Measurements from ENCODE around the gene OLFM4. TPM values are rescaled to one million over a fixed set of nuclear protein-coding genes. Genes with fewer than 3 reads are reported as not detected.
"Not testable (repeated sequence)": the region's sequence is repeated elsewhere in the genome, so short reads cannot be mapped to it uniquely, and the experiment has no call there.

The OLFM4 gene
- polyA plus RNA-seq (ENCODE audit: insufficient read depth in 1 of 5, insufficient read length in 5 of 5, low replicate concordance in 1 of 5): under 1 TPM; 0.08 to 0.41 (median 0.28) TPM
- long read RNA-seq, donor 1: 0 reads
- long read RNA-seq, donor 2: 0 reads
- long read RNA-seq, donor 3: 0 reads
- long read RNA-seq, donor 4: 0 reads
- long read RNA-seq, donor 5: 0 reads
- long read RNA-seq, donor 6: 0 reads
- long read RNA-seq, donor 7: 0 reads
- long read RNA-seq, donor 8: 0 reads

- DNase-seq: no peak
Measured at GRCh38 chr13:53028637-53029203, at the start of gene OLFM4. Gene OLFM4, plus strand, starts transcription at chr13:53028813. Its CDS starts 24 bp downstream, at chr13:53028837.

DNA sequence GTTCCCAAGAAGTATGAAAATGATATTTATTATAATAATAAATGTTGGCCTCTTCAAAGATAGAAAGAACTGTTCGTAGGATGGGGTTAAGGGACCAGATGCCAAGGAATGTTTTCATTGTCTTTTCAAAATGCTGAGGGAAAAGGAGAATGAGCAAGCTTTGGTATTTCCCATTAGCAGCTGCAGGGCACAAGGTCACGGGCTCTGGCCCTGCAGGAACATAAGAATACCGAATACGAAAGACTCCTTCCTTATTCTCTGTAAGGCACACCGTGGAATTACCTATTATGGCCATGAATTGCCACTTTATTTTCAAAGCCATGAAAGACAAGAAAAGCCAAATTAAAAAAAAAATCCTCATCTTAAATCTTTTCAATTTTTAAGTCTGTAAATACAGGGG, 49.6 kb upstream of the OLFM4 start:
- DNase-seq: no peak

GRCh38 chr13:52980695-52981094, 47.9 kb upstream of the OLFM4 start:
- no peak for DNase-seq

- no peak for DNase-seq
Measured at GRCh38 chr13:52983836-52984235, 44.8 kb upstream of the OLFM4 start.

- no peak for DNase-seq
Measured at GRCh38 chr13:52984881-52985363, 43.7 kb upstream of the OLFM4 start.

GRCh38 chr13:52991344-52992020, 37.1 kb upstream of the OLFM4 start:
- DNase-seq: no peak

- no peak for DNase-seq
Measured at GRCh38 chr13:52992110-52992509, 36.5 kb upstream of the OLFM4 start.

DNA sequence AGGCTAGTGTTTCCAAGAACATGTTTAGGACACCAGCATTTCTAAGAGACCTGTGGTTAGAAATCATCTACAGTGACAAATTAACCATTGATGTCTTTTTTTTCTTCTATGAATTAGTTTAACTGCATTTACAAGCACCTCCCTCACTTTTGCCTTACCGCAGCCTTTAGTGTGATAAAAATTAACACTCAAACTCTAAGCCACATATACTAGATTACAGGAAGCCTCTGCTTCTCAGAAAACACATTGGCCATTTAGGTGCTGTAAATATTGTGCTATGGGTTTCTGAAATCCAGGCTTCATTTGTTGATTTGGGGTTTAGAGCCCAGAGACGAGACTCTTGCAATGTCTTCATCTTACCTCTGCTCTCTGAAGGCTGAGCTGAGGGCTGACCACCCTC, 34.6 kb upstream of the OLFM4 start:
- no peak for DNase-seq

DNA sequence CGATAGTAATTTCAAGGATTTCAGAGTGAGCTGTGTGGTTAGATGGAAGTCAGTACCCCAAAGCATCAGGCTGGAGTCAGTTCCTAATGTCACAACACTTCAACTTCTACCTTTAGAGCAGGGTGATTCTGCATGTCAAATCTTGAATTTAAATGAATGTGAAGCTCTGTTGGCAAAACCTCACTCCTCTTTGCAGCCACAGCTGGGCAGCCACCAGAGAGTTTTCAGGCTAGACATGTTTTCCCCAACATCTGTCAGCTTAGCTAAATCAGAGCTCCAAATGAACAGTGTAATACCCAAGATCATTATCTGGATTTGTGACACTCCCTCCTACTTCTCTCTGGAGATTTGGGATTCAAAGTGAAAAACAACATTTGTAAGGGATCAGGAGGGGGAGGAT, 33.7 kb upstream of the OLFM4 start:
- DNase-seq: no peak

DNA sequence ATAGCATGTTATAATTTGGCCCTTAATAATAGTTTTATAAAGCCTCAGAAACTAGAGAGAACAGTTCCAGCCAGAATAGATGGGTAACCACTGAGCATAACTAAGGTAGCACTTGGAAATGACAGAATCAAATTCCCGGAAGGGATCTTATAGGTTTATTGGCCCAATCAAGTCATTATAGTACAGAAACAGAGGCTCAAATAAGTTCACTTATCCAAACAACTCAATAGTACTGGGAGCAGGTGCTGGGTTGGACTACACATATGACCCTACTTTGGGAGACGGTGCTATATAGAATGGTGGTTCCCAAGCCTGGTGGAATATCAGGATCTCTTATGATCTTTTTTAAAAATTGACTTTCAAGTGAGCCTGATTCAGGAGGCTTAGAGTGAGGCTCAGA, 32.7 kb upstream of the OLFM4 start:
- DNase-seq: no peak

- DNase-seq: no peak
Measured at GRCh38 chr13:52997951-52998876, 30.4 kb upstream of the OLFM4 start.

DNA sequence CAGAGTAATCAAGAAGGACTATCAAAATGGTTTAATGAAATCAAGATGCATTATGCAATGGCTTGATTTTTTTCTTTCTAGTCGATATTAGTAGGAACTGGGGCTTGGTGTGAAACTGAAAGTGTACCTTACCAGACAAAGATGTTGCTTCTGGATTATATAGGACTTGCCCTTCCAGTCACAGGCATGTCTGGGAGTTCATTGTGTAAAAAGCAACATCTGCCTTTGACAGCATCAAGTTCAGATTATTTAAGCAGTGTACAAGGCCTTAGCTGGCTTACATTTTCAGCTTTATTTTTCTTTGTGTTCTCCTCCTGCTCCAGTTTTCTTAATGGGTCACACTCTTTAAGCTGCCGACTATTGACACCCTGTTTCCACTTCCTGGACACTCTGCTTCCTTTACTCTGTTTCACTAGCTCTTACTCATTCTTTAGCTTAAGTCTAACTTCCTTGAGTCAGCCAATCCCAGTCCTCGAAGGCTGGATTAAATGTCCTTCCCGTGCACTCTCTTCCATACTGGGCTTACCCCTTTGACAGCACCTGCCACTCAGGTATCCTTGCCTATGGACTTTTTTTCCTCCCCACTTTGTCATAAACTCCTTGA, 29.4 kb upstream of the OLFM4 start:
- DNase-seq: no peak

DNA sequence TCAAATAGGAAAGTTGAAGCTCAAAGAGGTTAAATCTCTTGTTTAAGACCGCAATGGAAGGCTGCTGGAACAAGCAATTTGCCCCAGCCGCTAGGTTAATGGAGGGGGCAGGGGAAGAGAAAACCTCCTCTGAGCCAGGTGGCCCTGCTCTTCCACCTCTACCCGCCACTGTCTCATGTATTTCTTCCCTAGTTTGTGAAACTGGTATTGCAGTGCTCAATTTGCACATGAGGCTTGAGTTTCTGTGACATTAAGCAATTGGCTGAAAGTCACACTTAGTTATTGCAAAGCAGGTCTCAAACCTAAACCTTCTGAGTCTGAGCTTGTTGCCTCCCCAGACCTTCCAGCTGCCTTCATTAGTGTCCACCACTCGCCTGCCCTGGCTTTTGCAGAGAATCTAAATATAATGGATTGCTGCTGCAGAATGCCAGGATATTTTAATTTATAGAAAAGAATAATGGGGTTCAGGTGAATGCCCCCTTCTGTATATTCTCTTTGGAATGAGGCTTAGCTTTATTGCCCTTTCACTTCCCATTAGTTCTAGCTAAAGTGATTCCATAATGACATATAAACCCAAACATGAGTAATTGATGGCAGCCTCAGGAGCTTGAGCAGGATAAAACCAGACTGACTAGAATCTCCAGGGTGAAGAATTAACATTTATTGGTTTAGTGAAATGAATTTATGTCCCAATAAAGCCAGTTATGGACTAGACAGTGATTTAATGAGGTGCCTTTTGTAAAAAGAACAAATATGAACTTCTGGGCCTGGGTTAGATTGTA, 27.0 kb upstream of the OLFM4 start:
- DNase-seq: no peak

- no peak for DNase-seq
Measured at GRCh38 chr13:53004573-53004972, 24.0 kb upstream of the OLFM4 start.

DNA sequence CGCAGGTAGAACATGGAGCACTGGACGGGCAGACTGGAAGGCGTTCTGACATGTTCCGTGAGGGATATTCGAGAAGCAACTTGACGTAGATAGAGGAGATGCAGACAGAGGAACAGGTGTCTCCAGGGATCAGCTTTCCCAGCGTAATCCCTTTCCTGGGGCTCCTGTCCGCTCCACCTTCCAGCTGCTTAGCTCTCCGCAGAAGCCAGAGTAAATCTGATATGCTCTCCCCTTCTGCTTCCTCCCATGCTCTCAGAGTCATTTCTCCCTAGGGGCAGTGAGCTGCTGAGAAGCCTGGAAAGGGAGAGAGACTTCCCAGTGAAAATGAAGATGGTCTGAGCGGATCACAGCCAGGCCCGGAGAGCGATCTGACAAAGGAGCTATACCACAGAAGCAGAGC, 23.0 kb upstream of the OLFM4 start:
- DNase-seq: no peak

- no peak for DNase-seq
Measured at GRCh38 chr13:53007872-53008271, 20.7 kb upstream of the OLFM4 start.

DNA sequence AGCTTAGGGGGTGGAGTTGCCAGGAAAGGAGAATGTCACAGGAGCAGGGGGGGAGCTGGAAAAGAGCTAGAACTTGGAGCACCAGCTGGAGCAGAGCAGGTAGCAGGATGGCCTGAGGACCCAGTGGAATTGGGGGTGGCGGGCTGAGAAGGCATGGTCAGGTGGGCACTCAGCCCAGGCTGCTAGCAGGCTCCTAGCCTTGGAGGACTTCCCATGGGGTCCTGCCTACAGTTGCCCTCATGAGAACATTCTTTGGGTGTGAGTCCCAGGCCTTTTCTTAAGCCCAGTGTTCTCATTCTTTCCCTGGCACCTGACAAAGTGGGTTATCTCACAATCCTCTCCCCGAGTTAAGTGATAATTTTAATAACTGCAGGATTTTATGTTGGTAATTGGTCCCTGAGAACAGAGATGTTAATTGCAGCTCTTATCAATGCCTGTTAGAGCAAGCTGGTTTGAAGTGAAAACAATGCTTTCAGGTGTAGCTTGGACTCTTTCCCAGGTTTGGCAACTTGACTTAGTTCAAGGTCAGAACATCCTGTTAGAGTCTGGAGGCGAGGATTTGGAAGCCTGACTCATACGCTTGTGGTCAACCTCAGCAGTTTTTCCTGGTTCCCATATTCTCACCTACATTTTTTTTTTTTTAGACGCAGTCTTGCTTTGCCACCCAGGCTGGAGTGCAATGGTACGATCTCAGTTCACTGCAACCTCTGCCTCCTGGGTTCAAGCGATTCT, 18.1 kb upstream of the OLFM4 start:
- DNase-seq: no peak

DNA sequence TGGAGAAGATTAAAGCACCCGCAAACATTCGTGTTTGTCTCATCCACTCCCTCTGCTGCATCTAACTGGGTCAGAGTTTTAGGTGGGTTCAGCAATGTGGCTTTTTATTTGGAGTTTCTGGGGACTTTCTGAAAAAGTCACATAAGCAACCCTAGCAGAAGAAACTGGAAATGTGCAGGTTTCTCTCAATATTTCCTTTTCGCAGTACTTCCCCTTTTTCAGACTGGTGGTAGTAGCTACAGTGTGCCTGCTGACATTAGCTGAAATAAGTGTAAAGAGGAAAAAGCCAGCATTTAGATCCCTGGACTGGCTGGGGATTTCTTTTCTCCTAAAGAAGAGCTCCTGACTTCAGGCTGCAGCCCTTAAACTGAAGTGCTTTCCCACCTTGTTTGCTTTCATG, 15.9 kb upstream of the OLFM4 start:
- no peak for DNase-seq

GRCh38 chr13:53013113-53013512, 15.5 kb upstream of the OLFM4 start:
- no peak for DNase-seq

DNA sequence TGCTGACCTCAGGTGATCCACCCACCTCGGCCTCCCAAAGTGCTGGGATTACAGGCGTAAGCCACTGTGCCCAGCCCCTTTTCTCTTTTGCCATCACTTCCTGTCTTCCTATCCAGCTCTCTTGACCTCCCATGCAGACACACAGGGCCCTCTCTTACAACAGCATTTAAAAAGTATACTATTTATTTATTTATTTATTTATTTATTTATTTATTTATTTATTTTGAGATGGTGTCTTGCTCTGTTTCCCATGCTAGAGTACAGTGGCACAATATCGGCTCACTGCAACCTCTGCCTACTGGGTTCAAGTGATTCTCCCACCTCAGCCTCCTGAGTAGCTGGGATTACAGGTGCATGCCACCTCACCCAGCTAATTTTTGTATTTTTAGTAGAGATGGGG, 14.6 kb upstream of the OLFM4 start:
- DNase-seq: not testable (repeated sequence)
